ENCODE data around the gene CTH.
A peak's percentile ranks its signal among the peaks of the same experiment; 100 is the strongest.
"Not testable (repeated sequence)": the region's sequence is repeated elsewhere in the genome, so short reads cannot be mapped to it uniquely, and the experiment has no call there.

CTH gene

GRCh38 chr1:70410604-70411359, at the start of gene CTH:
TSS of gene CTH (plus strand) at chr1:70411268. CDS start at chr1:70411416, 148 bp downstream.
- peak within 1 kb of the TSS; percentile 75 for H3K4me3 ChIP-seq (ENCODE audit: low read depth, low read length)
- TF ChIP-seq CTCF (IDR thresholded peaks at IDR 0.05; ENCODE audit: borderline replicate concordance, insufficient read depth, low read depth, low read length): no peak

- TF ChIP-seq CTCF (IDR thresholded peaks at IDR 0.05; ENCODE audit: borderline replicate concordance, insufficient read depth, low read depth, low read length): no peak
- H3K4me3 ChIP-seq (ENCODE audit: low read depth, low read length): no peak overlapping the region
Observed at GRCh38 chr1:70361727-70362398, 49.2 kb upstream of the CTH start.

GRCh38 chr1:70364439-70364838, 46.6 kb upstream of the CTH start:
- no peak for TF ChIP-seq CTCF (IDR thresholded peaks at IDR 0.05; ENCODE audit: borderline replicate concordance, insufficient read depth, low read depth, low read length)
- H3K4me3 ChIP-seq (ENCODE audit: low read depth, low read length): no peak overlapping the region

GRCh38 chr1:70366425-70366952, 44.6 kb upstream of the CTH start:
- not testable (repeated sequence) for H3K4me3 ChIP-seq (ENCODE audit: low read depth, low read length)

GRCh38 chr1:70366997-70367396, 44.1 kb upstream of the CTH start:
- H3K4me3 ChIP-seq (ENCODE audit: low read depth, low read length): not testable (repeated sequence)

- not testable (repeated sequence) for H3K4me3 ChIP-seq (ENCODE audit: low read depth, low read length)
Observed at GRCh38 chr1:70367397-70367796, 43.7 kb upstream of the CTH start.

- not testable (repeated sequence) for H3K4me3 ChIP-seq (ENCODE audit: low read depth, low read length)
Observed at GRCh38 chr1:70371586-70371985, 39.5 kb upstream of the CTH start.

GRCh38 chr1:70372426-70372825, 38.6 kb upstream of the CTH start:
- no peak for TF ChIP-seq CTCF (IDR thresholded peaks at IDR 0.05; ENCODE audit: borderline replicate concordance, insufficient read depth, low read depth, low read length)
- no peak overlapping the region for H3K4me3 ChIP-seq (ENCODE audit: low read depth, low read length)

GRCh38 chr1:70373580-70373979, 37.5 kb upstream of the CTH start:
- H3K4me3 ChIP-seq (ENCODE audit: low read depth, low read length): not testable (repeated sequence)

GRCh38 chr1:70376196-70376595, 34.9 kb upstream of the CTH start:
- no peak overlapping the region for H3K4me3 ChIP-seq (ENCODE audit: low read depth, low read length)
- TF ChIP-seq CTCF (IDR thresholded peaks at IDR 0.05; ENCODE audit: borderline replicate concordance, insufficient read depth, low read depth, low read length): no peak

All from GM12875 (cell line).